GM18868 (cell line): ENCODE results near the gene FAM171A1.
"Not testable (repeated sequence)": the region's sequence is repeated elsewhere in the genome, so short reads cannot be mapped to it uniquely, and the experiment has no call there.

Experiments
- ATAC-seq: cut with Tn5 transposase; IDR thresholded peaks from one replicate; pipeline ENCODE4 v1.9.1; 2021; ENCODE audit warnings: mild to moderate bottlenecking, moderate library complexity; ENCODE audit not compliant: unreplicated experiment

Gene FAM171A1

DNA sequence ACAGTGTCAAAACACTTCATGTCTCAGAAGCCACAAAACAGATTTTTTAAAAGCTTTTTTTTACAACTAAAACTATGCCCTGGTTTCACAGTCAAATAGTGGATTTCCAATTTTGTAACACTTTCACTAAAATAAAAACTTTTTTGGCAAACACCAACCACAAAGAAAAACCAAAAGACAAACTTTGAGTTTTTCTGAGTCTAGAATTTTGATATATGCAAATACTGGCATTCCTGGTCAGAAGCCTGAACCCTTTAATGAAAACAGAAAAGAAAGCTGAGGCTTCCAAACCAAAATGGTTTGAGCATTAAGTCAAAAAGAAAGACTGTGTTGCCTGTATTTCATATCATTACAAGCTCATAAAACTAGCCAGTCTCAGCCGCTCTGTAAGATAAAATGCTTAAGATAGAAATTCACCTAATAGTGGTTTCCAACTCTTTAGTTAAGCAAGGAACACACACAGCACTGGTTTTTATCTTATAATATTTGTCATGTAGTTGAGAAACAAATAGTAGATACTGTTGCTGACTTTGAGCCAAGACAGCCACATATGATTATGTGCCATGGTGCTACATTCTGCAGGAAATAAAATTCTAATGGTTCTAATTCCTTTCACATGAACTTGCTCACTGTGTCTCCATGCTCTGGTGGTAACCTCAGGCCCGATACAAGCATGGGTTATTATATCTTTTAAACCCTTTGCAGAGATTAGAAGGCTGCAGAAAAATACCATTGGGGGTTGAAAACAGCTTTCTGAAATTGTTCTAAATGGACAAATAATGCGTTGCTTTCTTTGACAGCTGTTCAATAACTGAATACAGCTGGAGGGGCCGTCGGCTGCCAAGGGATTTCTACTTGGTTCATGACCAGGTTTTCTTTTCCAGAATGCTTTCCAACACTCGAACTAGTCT, 49.4 kb downstream of the FAM171A1 start:
- no peak for ATAC-seq

DNA sequence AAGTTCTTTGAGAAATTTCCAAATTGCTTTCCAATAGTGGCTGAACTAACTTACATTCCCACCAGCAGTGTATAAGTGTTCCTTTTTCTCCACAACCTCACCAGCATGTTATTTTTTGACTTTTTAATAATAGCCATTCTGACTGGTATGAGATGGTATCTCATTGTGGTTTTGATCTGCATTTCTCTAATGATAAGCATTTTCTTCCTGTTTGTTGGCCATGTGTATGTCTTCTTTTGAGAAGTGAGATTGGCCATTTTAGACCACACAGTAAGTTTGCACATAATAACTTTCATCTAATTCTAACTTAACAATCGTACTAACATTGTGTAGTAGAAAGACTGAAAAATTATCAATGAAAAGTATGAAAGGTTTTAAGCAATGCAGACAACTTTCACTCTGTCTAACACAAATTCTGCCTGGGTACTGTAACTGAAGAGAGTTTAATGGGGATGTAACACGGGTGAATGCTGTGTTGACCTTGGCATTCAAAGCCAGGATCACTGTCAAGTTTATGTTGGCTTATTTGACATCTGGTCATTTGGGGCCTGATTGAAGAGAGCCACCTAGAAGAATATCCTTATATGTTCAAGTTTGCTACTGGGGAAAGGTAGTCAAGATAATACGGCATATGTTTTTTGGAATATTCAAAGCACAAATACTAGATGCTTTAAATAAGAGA, 50.4 kb downstream of the FAM171A1 start:
- ATAC-seq: no peak

DNA sequence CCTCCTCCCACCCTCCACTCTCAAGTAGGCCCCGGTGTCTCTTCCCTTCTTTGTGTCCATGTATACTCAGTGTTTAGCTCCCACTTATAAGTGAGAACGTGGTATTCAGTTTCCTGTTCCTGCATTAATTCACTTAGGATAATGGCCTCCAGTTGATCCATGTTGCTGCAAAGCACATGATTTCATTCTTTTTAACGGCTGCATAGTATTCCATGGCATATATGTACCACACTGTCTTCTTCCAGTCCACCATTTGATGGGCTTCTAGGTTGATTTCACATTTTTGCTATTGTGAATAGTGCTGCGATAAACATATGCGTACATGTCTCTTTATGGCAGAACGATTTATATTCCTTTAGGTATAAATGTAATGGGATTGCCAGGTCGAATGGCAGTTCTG, 51.0 kb downstream of the FAM171A1 start:
- no peak for ATAC-seq

DNA sequence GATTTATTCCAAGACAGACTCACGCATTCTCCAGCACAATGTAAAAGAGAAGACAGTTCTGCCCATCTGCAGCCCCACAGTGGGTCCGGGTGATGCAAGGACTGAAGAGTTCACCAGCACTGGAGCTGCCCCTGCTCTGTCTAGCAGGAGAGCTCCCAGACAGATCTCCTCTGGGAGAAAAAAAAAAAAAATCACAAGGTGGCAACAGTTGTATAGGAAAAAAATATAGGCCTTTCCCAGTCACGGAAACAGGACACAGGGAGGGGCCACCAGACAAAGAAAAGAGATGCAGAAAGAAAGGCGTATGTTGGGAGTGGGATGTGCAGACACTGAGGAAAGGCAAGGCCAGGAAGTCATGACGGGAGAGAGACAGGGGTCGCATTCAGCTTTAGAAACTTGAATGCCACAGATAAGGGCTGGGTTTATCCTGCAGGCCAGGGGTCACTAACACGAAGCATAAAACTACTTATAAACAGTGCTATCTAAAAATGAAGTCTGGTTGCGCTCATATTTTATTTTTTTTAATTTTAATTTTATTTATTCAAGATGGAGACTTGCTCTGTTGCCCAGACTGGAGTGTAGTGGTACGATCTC, 54.1 kb downstream of the FAM171A1 start:
- ATAC-seq: no peak

DNA sequence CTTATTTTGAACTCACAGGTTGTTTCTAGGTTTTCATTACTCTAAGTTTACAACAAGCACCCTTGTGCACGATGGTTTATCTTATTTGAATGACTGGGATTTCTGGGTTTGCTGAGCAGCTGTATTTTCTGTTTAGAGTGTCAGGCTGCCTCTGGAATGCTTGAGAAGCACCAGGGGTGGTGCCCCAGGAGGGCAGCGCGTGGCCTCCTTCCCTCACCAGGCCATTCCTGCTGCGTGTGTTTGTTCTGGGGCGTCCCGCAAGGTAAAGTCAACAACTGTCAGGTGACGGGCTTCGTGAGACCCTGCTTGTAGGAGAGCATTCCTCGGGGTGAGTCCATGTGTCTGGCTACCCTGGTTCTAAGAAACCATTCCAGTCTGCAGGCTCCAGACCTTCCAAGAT, 54.9 kb downstream of the FAM171A1 start:
- ATAC-seq: no peak

DNA sequence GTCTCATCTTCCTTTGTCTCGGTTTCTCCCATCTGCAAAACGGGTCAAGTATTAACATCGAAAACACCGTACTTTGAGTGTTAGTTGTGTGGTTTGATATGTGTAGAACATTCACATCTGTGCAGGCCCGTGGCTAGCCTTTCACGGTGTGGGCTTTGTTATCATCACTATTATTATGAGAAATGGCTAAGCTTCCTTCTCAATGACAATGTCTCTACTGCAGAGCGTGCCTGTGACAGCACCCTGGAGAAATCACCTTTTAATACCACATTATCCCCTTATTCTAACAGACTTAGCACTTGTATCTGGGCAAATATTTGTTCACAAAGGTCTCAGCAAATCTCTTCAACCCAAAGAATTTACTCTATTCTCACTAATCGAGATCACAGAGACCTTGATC, 55.8 kb downstream of the FAM171A1 start:
- ATAC-seq: no peak

DNA sequence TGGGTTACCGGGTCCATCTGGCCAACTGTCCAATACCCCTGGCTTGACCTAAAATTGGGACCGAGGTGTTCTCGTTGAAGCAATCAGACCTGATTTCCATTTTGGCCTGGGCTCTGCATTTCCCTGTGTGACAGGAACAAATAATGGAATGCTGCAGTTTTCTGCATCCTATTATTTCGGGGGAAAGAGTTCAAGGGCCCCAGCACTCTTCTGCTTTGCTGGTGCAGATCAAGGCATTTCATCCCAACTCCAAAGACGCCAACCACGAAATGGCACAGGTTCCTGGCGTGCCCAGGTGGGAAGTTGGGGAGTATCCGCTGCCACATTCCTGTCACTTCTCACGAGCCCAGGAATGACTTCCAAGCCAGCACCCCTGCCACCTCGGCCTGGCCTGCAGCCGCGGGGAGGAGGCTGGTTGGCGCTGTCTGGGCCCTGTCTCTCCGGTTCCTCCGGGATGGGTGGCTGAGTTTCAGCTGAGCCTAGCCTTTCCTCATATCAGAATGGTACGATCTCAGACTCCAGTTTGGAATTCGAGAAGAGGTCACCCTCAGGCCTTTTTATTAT, 56.5 kb downstream of the FAM171A1 start:
- no peak for ATAC-seq

DNA sequence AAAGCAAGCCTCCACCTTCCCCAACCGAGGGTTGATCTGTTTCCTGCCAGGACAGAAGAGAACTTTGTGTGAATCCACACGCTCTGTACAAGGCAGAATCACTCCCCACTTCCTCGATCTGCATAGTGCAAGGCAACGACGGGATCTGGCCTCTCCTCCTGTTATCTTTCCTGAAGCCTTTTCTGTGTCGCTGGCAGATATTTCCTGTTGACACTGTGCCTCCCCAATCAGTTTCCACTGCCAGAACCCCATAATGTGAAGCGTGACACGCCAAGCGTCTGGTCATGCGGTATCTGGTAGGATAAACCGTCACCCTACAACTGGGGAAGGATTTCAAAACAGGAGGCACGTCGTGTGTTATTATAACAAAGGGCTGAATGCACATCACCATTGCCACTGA, 57.2 kb downstream of the FAM171A1 start:
- no peak for ATAC-seq

DNA sequence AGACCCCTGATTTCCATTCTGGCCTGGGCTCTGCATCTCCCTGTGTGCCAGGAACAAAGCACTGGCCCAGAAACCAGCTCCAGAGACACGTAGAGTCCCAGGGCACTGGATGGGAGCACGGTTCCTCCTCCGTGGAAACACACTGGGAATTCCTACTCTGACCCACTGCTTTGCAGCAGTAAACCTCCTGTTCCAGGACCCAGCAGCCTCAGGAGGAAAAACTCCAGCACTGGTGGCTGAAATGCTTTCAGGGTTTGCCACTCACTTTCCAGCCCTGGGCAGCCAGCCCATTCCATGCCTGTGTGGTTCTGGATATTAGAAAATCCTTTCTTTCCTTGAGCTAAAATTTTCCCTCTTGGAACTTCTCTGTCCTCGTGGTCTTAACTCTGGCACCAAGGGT, 58.0 kb downstream of the FAM171A1 start:
- no peak for ATAC-seq

DNA sequence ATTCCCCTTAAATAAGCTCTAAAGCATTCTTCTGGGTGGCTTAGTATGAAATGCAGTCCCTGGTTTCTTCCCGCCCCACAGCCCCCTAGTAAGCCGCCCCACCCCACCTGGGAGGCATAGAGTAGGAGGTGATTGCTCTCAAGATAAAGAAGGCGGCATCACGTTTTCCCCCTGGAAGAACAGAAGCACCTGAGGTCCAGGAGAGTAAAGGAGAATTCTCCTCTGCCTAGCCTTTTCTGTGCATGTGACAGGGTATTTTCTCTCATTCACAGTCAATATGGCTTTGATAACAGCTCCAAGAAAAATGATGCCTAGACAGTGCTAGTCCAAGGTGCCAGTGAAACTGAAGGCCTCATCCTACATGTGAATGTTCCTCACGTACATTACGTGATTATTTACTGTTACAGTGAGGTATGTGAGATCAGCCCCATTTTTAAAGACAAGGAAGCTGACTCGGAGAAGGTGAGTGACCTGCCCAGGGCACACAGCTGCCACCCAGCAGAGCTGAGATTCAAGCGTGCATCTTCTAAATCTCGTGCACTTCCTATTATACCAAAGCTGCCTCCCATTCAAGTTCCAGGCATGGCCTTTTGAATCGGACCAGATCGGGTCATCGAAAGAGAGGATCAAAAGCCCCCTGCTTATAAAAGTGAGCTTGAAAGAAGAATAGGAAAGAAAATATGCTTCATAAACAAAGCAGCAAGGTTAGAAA, 59.4 kb downstream of the FAM171A1 start:
- no peak for ATAC-seq

DNA sequence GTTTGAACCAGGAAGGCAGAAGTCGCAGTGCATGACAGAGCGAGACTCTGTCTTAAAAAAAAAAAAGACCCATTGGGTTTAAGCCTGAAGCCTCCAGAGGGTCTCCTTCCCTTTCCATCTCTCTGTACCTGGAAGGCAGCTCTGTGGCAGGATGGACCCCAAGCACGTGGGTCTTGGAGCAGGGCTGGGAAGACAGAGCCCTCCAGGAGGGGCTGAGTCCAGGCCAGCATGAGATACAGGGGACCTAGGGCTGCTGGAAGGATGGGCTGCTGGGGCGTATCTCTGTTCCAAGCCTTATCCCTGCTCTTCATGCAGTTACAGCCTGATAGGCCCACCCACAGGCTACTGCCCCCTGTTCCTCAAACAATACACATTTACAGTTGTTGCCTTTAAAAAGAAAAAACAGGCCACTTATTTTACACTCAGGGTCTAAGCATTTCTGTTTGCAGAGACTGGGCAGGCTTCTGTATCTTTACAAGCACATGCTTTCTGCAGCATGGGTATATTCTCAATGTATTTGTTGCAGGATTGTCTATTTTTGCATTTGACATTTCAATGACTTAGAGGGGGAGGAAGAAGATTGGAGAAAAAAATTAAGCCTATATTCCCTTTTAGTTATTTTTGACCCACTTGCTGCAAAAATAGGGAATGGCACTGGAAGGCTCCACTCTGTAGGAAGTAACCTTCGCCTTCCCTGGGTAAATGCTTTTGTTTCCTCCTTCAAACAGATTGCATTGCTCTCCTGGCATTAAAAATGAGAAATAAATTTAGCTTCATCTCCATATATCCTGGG, 60.1 kb downstream of the FAM171A1 start:
- no peak for ATAC-seq

DNA sequence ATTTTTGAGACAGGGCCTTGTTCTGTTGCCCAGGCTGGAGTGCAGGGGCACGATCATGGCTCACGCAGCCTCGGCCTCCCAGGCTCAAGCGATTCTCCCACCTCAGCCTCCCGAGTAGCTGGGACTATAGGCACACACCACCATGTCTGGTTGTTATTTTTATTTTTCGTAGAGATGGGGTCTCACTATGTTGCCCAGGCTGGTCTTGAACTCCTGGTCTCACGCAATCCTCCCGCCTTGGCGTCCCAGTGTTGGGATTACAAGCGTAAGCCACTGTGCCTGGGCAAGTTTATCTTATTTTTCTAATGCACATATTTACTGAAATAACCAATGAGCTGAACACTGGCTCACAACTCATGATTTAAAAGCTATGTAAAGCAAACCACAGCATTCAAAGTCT, 61.9 kb downstream of the FAM171A1 start:
- no peak for ATAC-seq

DNA sequence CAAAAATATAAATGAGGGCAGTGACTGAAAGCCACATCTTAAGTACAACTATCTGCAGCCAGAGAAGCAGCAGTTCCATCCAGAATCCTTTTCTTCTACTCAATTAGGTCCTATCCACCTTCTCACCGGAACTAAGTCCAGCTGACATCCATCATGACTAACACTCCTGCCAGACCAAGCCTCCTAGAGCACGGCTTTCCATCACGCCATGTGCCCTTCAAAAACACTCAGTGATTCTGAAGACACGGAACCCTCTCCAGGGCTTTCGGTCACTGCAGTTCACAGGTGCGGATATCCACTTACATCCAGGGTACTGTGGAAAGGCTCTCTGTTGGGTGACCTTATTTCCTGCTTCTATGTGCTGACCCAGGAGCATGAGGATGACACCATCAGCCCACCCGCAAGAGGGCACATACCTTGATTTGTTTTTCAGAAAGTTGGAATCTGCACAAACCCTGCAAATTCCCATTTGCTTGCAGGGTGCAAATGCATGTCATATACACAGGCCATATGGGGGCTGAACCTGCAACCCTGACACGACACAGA, 64.3 kb downstream of the FAM171A1 start:
- no peak for ATAC-seq

DNA sequence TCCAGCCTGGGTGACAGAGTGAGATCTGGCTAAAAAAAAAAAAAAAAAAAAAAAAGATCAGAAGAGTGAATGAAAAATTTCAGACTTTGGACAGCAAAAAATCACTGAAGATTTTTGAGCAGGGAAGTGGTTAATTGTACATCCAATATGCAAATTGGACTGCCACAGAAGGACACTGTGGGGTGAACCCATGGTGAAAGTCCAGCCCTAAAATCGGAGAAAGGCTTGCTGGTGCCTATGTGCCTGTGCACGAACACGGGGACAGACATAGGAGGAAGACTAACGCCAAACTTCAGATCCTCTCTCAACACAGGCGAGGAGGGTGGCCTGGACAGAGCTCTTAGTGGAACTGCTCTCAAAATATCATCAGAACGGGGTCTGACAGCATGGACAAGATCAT, 65.5 kb downstream of the FAM171A1 start:
- ATAC-seq: no peak

DNA sequence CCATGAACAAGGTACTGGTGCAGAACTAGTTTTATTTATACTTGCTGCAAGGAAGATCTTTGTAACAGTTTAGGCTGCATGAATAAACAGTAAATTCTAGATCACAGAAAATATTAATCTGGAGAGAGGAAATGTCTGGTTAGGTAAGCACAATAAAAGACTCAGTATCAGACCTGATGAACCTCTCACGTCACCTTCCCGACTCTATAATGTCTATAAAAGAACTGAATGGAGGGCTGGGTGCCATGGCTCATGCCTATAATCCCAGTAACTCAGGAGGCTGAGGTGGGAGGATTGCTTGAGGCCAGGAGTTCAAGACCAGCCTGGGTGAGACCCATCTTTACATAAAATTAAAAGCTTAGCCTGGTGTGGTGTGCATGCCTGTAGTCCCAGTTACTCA, 65.9 kb downstream of the FAM171A1 start:
- ATAC-seq: no peak

DNA sequence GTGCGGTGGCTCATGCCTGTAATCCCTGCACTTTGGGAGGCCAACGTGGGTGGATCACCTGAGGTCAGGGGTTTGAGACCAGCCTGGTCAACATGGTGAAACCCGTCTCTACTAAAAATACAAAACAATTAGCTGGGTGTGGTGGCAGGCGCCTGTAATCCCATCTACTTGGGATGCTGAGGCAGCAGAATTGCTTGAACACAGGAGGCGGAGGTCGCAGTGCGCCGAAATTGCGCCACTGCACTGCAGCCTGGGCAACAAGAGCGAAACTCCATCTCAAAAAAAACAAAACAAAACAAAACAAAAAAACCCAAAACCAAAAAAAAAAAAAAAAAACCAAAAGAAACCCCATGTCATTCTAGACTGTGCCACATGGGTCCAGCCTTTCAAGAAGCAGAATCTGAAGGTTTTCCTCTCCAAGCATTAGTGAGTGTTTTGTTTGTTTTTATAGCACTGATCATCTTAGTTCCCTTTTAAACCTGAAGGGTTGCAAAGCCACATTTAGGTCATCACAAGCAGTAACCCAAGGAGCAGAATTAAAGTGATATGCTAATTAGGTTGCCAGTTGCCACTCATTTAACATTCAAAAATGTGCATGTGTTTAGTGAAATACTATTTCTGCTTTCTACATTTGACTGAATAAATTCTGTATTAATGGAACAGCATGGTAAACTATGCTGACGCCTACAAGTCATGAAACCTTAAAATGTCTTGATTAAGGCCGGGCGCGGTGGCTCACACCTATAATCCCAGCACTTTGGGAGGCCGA, 68.7 kb downstream of the FAM171A1 start:
- not testable (repeated sequence) for ATAC-seq

DNA sequence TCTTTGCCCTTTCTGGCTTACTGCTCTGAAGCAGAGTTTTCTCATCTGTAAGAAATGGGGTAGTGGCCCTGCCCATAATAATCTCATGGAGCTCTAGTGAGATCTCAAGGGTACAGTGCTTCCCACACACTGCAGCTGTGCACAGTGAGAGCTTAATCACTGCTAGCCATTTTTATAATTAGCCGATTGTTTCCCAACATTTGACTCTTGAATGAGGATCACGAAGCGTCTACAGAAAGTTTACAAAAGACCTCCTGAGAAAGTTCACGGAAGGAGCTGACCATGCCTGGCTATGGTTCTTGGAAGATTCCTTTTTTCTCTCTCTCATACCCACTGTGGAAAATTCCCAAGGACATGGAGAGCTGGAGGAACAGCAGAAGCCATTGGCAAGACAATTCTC, 70.4 kb downstream of the FAM171A1 start:
- no peak for ATAC-seq

DNA sequence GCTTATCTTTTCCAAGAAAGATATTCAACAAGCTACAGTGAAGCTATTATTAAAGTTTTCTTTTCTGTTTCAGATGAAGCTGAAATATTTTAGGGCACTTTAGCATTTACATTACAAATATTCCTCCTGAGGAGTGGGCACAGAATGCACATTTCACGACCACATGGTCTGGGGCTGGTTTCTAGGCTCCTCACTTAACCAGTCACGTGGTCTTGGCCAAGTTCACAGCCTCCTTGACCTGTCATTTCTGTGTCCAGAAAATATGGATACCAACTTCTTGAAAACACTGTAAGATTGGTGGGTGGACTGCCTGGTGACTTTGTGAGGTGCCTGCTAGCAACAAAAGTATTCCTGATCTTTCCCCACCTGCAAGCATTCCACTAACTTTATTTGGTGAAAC, 70.9 kb downstream of the FAM171A1 start:
- no peak for ATAC-seq

DNA sequence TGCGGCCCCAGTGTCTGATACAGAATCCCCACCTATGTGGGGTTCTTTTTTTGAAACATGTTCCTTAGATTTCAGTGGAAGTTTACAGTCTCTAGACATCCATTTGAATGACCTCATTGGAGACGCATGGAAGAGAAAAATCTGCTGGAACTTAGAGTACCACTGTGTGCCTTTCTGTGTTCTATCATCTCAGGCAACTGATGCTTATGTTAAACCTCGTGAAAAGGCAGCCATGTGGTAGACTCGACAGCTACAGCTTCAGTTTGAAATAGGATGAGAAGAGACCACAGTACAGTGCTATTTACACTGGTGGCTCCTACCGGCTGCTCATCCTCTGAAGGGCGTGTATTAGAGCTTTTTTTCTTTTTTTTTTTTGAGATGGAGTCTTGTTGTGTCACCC, 74.4 kb downstream of the FAM171A1 start:
- ATAC-seq: no peak
